22Rv1 (cell line): ENCODE measurements around the gene C1QB.
"Not testable (repeated sequence)": the region's sequence is repeated elsewhere in the genome, so short reads cannot be mapped to it uniquely, and the experiment has no call there.

Source experiments
- H3K27ac ChIP-seq: fragments of 450-650 bp; 2 replicates; pipeline ENCODE4 v1.5.1; 2017
- ZFX ChIP-seq: fragments of 450-650 bp; IDR thresholded peaks from 2 replicates; pipeline ENCODE4 v1.6.1; 2017; ENCODE audit warnings: antibody characterized with exemption, borderline replicate concordance
- TF ChIP-seq, protein P1 (sequence below): fragments of 450-650 bp; IDR thresholded peaks from 2 replicates; pipeline ENCODE4 v1.5.1; 2017; ENCODE audit warnings: mild to moderate bottlenecking

C1QB gene

DNA sequence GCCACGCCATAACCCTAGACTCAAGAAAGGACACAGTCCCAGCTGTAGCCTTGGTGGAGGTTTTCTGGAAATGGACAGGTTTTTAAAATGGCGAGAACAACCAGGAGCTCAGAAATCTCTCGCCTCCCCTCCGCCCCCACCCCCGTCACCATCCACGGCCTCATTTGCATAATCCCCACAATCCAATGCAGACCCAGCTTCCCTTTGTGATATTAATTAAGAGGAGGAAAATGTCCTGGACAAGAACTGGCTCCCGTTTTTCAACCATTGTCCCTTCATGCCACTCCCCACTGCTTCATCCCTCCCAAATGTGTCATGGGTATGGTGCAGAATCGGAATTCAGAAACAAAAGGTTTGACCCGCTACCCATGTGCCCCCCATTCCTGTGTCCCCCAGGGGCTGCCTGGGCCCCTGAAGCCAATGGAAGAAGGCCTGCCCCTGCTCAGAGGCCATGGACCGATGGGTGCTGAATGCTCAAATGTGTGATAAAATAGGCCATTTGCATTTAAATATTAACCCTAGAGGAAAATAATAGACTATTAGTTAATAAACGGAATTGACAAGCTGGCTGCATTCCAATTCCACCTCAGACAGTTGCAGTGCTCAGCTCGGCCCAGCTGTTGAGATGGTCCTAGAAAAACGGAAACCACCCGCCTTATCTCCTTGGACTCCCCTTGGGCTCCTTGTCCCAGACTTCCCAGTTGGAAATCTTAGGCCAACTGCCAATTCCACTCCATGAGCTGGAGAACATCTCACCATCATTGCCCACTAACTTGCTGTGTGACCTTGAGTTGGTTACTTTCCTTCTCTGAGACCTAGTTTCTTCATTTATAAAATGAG lies 46.9 kb downstream of the C1QB start:
- H3K27ac ChIP-seq: no peak overlapping the region

DNA sequence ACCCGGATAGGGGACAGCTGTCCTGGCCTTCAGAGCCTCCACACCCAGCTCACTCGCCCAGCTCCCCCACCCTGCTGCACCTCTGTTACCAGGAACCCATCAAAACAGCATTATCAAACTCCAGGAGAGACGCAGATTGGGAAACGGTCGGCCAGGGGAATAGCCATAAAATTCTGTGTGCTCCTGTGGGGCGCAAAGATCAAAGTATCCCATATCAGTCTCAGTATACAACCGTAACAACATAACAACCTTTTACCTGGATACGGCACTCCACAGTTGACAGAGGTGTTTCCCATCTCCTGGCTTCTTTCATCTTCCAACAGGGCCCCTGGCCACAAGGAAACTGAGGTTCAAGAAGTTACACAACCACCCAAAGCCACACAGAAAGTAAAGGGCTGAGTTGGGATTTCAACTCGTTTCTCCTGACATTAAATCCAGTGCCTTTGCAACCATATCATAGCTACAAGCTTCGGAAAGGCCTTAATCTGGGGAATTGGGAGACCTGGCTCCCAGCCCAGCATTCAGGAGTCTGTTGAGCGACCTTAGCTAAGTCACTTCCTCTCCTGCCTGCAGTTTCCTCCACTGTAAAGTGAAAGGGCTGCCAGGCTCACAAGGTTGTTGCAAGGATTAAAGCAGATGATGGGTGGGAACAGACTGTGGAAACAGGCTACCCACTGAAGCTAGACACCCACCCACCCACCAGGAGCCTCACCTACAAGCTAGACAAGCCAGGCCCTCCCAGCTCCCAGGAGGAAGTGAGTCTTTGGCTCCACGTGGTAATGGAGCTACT lies 49.5 kb downstream of the C1QB start:
- no peak overlapping the region for H3K27ac ChIP-seq
- no peak for TF ChIP-seq ZFX
- TF ChIP-seq, protein P1, sequence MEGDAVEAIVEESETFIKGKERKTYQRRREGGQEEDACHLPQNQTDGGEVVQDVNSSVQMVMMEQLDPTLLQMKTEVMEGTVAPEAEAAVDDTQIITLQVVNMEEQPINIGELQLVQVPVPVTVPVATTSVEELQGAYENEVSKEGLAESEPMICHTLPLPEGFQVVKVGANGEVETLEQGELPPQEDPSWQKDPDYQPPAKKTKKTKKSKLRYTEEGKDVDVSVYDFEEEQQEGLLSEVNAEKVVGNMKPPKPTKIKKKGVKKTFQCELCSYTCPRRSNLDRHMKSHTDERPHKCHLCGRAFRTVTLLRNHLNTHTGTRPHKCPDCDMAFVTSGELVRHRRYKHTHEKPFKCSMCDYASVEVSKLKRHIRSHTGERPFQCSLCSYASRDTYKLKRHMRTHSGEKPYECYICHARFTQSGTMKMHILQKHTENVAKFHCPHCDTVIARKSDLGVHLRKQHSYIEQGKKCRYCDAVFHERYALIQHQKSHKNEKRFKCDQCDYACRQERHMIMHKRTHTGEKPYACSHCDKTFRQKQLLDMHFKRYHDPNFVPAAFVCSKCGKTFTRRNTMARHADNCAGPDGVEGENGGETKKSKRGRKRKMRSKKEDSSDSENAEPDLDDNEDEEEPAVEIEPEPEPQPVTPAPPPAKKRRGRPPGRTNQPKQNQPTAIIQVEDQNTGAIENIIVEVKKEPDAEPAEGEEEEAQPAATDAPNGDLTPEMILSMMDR: no peak

More for the DNA sequence above, 46.9 kb downstream of the C1QB start:
- TF ChIP-seq ZFX: no peak

DNA sequence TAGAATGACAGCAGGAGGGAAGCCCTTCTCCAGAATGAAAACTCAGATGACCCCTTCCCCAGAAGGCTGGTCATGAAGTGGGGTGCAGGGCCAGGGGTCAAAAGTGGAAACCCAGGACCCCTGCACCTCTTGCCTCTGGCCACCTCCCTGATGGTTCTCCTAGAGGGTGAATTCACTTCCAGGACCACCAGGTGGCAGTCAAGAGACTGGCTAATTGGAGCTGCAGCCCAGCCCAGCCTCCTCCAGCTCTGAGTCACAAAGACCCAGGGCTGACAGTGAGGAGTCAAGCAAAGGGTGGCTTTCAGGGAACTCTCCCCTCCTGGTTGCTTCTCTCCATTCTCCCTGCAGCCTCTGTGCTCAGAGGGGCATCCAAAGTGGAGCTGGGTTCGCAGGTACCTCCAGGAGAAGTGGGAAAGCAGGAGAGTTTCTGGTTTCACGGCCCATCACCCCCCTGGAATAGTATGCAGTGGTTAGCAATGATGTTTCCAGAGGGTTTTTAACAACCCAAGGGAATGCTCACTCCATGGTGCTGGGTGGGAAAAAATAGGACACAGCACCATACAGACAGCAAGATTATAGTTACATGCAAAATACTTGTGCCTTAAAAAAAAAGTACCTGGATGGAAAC lies 51.5 kb downstream of the C1QB start:
- TF ChIP-seq, protein P1: peak; percentile 93
- TF ChIP-seq ZFX: no peak
- no peak overlapping the region for H3K27ac ChIP-seq

DNA sequence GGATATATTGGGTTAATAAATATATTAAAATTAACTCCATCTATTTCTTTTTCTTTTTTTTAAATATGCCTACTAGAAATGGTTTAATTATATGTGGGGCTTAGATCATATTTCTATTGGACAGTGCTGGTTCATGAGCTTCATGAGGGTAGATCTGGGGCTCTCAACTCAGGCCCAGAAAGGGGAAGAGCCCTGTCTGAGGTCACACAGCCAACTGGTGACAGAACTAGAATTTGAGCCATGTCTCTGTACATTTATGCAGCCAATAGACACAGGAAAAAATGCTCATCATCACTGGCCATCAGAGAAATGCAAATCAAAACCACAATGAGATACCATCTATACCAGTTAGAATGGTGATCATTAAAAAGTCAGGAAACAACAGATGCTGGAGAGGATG lies 52.5 kb downstream of the C1QB start:
- TF ChIP-seq, protein P1: no peak
- TF ChIP-seq ZFX: no peak
- H3K27ac ChIP-seq: no peak overlapping the region

DNA sequence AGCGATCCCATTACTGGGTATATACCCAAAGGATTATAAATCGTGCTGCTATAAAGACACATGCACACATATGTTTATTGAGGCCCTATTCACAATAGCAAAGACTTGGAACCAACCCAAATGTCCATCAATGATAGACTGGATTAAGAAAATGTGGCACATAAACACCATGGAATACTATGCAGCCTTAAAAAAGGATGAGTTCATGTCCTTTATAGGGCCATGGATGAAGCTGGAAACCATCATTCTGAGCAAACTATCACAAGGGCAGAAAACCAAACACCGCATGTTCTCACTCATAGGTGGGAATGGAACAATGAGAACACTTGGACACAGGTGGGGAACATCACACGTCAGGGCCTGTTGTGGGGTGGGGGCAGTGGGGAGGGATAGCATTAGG lies 53.1 kb downstream of the C1QB start:
- not testable (repeated sequence) for H3K27ac ChIP-seq

DNA sequence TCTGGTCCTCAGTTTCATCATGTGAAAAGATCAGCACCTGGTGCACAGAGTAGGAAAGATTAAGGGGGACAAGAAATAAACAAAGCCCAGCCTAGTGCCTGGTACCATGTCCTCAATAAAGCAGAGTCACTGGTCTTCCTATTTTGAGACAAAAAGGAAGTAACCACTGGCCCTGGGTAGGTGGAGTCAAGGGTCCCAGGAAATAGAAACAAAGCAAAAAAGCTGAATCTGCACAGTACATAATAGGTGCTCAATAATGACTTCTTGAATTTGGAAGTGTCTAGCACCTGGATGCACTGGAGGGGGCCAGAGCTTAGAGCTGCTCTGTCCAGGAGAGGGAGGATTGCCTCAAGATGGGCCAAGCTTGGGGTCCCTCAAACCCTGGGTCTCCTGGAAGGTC lies 55.7 kb downstream of the C1QB start:
- TF ChIP-seq ZFX: no peak
- TF ChIP-seq, protein P1: no peak
- no peak overlapping the region for H3K27ac ChIP-seq

DNA sequence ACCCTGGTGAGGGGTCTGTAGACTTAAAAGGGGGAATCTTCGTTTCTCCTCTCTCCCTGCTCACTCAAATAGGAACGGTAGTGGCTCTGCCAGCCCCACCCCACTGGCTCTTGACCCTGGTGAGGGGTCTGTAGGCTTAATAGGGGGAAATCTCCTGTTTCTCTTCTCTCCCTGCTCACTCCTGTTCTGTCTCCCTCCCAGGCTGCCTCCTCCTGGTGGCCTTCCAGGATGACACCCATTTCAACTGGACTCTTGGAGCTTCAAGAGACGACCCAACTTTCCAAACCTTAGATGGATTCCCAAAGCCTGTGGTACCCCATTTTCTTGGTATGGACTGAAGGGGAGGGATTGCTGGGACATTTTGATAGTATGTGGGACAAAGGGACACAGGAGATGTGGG lies 56.2 kb downstream of the C1QB start:
- H3K27ac ChIP-seq: no peak overlapping the region
- TF ChIP-seq ZFX: no peak
- TF ChIP-seq, protein P1: peak; percentile 37
